ENCODE results near the gene NTHL1.
A peak's percentile ranks its signal among the peaks of the same experiment; 100 is the strongest.

Gene NTHL1

DNA sequence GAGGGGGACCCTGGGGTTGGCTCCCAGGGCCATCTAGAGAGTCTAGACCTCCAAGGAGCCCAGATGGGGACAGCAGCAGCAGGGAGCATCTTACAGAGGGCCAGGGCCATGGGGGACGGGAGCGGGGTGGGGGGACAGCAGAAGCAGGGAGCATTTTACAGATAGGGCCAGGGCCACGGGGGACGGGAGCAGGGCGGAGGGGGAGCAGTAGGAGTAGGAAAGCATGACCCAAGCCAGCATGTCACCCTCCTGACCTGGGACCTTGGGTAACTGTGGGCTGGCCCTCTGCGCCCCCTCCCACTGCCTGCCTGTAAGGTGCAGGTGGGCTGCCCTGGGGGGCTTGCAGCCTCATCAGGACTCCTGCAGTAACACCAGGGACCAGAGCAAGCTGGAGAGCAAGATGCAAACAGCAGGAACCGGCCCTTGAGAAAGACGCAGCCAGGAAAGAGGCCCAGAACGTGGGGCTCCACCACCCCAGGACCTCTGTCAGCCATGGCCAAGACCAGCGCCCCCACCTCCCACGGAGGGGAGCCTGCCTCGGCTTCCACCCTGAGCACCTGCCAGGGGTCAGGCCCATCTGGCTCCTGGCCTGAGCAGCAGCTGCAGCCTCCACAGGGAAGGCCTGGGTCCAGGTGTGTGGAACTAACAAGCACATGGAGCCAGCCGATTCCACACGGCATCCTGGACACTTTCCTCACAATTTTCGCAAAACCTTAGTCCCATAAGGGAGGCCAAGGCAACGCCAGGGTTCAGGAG is 40.4 kb downstream of the NTHL1 start:
- DNase-seq: no peak

DNA sequence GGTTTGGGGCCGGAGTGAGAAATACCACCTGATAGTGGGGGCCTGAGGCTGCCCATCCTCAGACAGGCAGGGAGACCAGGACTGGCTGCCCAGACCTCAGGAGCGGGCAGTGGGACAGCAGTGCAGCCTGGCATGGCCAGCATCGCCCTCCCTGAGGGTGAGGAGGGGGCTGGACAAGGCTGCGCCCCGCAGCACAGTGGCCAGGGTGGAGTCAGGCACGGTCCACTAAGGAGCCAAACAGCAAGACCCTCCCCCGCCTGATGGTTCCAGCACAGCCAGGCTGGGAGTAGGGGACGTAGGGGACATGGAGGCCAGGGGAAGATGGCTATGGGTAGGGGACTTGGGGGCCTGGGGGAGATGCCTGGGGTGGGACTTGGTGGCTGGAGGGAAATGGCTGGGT is 41.3 kb downstream of the NTHL1 start:
- DNase-seq: no peak

DNA sequence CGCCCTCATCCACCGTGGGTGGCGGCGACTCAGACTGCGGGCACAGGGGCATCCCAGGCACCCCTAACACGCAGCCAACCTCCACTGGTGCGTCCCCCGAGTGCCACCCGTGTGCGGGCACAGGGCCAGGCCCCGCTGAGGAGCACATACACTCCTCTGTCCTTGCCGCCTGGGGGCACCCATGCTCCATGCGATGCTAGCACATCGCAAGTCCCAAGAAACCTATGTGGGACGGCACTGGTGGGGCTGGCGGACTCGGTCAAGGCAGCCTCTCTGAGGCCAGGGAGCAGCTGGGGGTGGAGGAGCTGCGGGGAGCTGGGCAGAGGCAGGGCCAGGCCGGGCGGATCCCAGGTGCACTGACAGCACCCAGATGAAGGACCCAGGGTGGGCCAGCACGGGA is 42.0 kb downstream of the NTHL1 start:
- DNase-seq: no peak

DNA sequence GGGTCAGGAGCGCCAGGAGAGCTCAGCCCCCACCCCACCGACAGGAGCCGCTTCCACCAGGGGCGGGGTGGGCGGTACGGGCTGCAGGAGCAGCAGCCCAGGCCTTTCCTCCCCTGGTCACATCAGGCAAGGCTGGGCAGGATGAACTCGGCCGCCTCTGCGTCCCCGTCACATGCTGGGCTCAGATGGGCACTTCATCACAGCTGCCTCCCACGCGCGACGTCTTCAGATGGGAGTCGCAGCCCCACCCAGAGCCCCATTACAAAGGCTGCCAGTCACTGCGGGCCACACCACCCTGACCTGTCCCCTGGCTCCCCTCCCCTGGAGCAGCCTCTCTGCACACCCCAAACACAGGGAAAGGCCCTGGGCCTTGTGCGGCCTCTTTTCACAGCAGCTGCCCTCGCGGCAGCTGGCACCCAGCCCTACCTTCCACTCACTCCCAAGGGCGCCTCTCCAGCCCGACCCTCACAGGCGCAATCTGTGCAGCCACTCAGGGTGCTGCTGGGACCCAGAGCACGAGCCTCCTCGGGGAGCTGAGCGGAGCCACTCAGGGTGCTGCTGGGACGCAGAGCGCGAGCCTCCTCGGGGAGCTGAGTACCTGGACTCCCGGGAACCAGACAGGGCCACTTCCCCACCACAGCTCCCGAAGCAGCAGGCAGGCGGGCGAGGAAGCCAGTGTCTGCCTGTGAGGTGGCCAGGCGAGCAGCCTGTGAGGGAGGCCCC is 42.7 kb downstream of the NTHL1 start:
- DNase-seq: no peak

DNA sequence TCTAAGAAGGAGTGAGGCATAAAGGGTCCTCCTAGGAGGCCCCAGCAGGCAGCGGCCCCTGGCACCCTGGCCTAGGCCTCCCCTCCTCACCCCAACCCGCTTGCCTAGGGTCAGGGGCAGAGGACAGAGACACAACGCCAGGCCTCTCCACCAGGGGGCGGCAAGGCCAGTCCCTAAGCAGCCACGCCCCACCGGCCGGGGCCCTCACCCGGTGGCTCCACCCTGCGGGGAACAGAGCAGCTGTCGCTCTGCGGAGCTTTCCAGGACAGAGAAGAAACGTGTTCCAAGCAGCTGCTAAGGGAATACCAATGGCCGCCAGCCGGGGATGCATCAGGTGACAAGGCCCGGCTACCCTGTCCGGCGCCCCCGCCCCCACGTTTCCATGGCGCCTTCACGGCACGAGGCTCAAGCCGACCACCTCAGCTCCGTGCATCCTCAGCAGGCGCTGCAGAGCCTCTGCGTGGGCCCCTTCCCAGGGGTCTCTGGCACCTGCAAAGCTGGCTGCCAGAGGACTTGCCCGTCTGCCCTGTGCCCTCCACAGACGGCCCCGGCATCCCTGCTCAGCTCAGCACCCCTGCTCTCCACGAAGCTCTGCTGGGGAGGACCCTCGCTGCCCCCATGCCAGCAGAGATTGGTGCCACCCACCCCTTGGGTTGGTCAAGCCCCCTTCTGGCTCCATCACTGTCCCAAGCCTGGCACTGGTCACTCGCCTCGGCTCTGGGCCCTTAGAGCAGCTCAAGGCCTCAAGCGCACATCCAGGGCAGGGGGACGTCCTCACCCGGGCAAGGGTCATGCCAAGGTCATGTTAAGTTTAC is 43.6 kb downstream of the NTHL1 start:
- peak; percentile 68 for DNase-seq

DNA sequence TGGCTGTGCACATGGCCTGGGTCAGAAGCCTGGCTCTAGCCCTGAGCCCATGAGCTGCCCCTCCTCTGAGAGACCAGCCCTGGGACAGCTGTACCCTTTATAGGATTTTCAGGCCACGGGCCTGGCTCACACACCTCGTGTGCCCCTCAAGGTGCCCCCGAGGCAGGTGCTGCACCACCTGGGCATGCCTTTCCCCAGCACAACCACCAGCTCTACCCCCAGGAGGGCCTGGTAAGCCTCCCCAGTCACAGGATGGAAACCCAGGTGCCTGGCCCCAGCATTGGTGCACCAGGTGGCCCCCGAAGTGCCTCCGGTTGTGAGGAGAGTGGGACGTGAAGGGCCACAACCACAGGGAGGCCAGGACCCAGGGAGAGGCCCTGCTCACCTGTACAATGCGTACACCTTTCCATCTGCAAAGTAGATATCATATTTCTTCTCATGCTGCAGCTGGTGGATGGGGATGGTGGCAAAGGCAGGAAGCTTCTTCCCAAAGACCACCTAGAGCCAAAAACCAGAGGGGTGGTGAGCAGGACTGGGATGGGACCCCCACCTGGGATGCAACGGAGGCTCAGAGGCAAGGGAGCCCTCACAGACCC is 44.3 kb downstream of the NTHL1 start:
- no peak for DNase-seq

DNA sequence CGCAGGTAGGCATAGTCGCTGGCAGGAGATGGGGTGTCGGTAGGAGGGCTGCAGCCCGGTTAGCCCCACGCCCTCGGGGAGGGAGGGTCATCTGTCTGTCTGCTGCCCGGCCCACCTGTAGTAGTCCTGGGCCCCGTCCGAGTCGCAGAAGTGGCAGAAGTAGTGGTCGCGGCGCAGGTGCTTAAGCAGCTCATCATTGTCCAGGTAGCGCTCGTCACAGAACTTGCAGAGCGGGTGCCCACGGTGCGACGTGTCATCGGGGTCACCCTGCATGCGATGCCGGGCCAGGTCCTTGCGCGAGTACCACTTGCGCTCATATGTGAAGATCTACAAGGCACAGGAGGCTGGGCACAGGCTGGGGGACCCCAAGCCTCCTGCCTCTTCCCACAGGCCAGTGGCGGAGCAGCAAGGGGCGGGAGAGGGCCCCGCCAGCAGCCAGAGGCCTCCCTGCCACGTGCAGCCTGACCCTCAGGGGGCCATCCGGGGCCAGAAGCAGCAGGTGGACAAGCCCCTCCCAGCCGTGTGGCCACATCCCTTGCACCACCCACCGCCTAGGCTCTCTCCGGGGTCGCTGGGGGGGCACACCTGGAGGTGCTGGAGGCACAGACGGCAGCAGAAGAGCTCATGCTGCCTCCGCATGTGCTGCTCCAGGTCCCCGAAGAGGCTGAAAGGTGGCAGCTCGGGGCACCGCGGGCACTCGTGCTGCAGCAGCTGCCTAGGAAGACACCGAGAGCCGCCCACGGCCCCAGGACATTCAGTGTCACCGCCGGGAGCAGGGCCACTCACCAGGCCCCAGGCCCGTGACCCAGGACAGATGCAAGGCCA is 45.0 kb downstream of the NTHL1 start:
- DNase-seq: no peak

DNA sequence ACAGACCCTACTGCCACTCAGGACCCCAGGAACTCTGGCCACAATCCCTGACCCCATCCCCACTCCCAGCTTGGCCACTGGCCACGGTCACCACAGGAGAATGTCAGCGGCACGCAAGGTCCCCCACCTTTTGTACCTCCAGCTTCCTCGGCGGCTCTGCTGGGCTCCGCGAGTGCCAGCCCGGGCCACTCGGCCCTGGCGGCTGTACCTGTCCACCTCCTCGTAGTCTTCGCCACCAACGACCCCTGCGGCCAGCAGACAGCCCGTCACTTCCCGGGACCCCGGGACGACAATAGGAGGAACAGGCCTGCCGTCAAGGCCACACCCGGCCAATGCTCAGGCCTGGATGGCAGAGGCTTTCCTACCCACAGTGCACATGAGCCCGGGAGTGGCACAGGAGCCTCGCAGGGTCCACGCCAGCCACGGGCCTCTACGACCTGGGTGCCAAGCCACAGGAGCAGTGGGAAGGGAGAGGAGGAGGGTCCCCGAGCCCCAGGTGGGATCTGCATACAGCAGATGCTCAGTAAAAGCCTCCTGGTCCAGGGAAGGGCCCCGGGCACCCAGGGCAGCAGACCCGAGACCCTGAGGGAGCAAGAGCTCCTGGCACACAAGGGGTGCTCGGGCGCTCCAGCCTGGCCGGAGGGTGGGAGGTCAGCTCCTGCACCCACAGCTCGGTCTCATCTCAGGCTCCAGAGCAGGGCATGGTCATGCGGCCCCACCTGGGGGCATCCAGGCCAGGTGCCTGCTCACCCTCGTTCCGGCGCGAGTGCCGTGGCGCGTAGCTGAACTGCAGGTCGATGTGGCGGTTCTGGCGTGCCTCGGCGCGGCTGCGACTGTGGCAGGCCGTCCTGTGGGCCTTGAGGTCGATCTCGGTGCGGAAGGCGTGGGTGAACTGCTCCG is 45.9 kb downstream of the NTHL1 start:
- no peak for DNase-seq

DNA sequence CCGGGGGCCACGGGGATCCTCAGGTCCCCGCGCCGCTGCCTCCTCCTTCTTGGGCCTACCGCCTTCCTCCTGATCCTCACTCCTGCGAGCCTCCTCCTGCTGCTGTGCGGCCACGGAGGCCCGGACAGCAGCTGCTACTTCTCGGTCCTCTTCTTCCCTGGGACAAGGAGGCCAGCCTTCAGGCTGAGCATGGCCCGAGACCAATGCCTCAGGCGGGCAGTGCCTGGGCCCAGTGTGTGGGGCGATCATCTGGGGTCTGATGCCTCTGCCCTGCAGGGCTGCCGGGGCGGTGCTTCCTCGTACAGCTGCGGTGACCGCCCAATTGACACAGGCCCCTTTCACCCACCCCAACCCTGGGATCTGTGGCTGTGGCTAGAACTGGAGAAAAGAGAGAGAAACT is 46.6 kb downstream of the NTHL1 start:
- DNase-seq: no peak

DNA sequence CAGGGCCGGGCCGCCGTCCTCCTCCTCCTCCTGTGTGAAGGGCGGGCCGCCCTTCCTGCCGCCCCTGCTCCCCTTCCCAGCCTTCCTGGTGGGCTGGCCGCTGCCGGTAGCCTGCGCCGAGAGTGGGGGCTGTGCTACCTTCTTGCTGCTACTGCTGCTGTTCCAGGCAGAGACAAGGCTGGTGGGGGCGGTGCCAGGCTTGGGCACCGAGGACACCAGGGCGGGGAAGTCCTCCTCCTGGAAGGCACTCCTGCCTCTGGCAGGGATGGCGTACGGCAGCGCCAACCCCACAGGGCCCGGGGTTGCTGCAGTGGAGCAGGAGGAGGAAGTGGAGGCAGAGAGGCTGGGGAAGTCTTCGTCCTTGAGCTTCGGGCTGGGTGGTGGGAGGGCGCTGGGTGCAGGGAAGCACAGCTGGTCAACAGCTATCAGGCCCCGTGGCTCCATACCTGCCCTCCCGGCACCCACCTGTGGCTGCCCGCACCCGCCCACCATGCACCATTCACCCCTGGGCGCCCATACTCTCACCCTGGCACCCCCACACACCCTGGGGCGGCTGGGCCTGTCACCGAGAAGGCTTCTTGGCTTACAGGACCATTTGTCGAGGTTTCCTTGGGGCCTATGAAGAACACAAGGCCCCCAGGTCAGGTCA is 47.6 kb downstream of the NTHL1 start:
- no peak for DNase-seq

DNA sequence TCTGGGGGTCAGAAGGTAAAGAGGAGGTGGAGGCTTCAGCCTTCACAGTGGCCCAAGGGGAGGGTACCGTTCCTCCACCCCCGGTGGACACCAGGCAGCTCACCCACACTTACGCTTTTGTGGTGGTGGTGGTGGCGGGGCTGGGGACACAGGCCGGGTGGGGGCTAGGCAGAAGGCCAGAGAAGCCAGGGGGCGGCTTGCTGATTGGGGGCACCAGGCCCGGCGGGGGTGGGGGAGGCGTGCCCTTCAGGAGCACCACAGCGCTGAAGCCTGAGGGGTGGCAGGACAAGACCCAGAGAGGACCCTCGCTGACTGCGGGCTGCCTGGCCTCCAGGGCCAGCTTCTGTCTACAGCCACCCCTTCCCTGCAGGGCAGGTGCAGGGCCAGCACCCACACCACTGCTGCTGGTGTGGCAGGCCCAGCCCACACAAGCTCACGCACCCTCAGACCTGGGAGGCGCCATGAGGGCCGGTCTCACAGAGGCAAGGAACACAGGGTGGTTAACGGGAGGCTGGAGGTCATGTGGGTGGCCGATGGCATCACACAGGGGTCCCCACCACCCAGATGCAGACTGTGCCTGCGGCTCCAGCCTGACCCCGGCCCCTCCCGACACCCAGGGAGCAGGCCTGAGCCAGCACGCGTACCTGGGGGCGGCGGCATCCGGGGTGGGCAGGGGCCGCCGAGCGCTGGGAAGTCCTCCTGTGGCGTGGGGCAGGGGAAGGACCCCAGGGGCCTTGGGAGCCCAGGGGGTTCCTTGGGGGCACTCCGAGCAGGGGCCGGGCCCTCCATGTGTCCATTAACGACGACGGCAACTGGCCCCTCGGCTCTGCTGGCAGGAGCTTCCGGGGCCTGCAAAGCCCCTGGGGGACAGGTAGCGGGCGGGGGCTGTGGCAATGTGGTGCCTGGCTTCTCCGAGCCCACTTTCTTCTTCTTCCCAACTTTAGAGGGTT is 48.5 kb downstream of the NTHL1 start:
- DNase-seq: no peak

DNA sequence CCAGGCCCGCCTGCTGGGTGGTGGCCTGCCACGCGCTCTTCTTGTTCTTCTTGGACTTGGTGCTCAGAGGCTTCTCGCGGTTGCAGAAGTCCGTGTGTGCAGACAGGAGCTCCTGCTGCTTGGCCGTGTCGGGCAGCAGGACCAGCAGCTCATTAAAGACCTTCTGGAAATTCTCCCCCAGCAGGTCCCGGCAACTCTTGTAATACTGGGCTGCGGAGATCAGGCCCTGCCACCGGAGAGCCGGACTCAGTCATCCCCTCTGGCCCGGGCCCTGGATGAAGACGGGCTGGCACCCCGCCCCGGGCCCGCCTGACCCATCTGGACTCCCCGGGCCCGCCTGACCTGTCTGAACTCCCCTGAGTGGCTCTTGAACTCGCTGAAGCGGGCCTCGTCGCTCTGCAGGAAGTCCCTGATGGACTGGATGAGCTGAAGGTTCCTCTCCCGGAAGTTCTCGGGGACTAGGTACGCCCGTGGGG is 49.2 kb downstream of the NTHL1 start:
- no peak for DNase-seq

DNA sequence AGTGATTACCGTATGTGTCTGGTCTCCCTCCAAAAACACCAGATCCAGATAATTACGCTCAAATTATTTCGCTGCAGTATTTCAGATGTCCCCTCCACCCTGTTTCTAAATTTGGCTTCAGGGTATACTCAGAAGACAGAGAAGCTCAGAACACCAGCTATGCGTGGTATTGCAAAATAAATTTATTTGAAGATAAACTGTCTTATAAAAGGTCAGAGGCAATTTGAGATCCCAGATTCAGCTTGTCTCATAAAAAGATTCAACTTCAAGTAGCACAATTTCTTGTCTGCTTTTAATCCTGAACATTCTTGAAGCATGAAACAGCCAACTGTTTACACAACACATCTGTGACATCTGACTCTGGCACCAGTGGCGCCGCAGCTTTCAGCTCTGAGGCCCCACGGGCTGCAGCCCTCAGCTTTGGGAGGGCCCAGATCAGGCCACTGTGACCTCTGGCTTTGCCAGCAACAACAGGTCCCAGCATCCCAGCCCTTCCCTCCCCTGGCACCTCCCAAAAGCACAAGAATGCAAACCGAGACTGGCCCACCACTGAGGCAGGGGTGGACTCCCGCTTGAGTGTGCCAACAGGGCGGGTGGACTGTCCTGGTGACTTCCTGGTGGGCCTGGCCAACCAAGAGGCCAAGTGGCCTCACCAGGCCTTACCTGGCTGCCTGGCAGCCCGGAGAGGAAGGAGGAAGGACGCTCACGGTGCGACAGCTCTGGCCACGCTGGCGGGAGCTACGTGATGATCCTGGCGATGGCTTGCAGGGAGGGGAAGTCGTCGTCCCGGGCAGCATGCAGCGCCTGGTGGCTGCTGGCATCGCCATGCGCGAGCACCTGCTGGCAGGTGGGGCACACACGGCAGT is 49.9 kb downstream of the NTHL1 start:
- DNase-seq: no peak

DNA sequence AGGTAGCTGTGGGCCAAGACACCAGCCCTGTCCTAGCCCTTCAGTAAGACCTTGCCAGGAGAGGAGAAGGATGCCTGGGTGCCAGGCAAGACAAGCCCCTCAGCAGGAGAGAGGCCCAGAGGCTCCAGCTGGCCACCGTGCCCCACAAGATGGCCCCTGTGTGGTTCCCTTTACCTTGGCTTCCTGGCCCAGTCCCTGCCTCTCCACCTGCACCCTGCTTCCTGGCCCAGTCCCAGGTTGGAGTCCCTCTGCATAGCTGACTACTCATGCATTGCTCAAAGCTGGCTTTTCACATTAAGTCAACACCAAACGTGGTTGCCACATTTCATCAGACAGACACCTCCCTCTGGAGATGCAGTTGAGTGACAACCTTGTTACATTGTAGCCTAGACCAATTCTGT is 53.9 kb downstream of the NTHL1 start:
- no peak for DNase-seq

DNA sequence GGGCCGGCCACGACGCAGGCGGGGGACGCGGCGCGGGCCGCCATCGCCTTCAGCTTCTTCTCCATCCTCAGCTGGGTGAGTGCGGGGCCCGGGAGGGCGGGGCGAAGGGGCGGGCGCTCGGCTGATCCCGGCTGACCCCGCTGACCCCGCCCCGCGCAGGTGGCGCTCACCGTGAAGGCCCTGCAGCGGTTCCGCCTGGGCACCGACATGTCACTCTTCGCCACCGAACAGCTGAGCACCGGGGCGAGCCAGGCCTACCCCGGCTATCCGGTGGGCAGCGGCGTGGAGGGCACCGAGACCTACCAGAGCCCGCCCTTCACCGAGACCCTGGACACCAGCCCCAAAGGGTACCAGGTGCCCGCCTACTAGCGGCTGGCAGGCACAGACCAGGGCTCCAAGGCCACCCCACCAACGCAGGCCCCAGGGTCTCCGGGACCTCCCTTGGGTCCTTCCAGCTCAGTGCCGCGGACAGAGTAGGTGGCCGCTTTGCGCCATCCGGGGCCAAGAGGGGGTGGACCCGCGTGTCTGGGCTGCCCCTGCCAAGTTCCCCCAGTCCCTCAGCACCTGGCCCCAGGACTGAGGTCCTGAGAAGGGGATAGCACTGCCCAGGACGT is 54.8 kb downstream of the NTHL1 start:
- no peak for DNase-seq

DNA sequence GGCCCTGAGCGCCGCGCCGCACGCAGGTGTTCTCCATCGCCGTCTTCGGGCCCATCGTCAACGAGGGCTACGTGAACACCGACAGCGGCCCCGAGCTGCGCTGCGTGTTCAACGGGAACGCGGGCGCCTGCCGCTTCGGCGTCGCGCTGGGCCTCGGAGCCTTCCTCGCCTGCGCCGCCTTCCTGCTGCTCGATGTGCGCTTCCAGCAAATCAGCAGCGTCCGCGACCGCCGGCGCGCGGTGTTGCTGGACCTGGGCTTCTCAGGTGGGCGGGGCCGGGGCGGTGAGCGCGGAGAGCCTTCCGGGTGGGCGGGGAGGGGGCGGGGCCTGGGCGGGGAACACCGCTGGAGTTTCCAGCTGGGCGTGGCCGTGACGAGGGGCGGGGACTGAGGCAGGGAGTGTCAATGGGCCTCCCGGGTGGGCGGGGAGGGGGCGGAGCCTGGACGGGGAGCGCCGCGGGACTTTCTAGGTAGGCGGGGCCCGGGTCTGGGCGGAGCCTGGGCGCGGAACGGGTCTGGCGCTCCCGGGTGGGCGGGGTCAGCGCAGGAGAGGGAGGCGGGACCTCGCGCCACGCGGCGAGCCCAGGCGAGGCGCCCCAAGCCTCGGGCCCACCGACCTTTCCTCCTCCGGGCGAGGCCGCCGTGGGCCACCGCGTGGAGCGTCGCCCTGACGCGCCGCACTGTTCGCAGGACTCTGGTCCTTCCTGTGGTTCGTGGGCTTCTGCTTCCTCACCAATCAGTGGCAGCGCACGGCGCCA is 55.5 kb downstream of the NTHL1 start:
- no peak for DNase-seq

DNA sequence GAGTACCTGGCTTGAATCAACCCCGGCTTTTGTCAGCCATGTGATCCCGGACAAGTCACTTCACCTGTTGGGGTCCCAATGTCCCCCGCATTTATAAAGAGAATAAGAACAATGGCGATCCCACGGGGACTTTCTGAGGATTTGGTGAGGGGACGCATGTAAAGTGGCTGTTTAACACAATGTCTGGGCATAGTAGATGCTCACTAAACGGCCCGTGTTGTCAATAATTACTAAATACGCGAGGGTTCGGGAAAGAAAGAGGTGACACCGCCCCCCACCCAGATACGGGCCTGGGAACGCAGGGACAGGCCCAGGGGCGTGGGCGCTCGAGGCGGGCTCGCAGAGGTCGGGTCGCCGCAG is 56.1 kb downstream of the NTHL1 start:
- no peak for DNase-seq

Data from KG1 (cell line).